AG09309 (cell line): Measurements from ENCODE around the gene NTRK3.

ENCODE experiments used
- DNase-seq: peaks from one replicate; pipeline ENCODE4 v3.0.0-alpha.2; 2010; ENCODE audit warnings: low read depth
- H3K4me3 ChIP-seq: 2 replicates; pipeline ENCODE4 v1.5.1; 2011; ENCODE audit warnings: mild to moderate bottlenecking, low read depth, low read length, moderate library complexity; ENCODE audit not compliant: control insufficient read depth
- CTCF ChIP-seq: IDR thresholded peaks from 2 replicates; pipeline ENCODE4 v1.5.1; 2011; ENCODE audit warnings: mild to moderate bottlenecking, low read depth, low read length, inconsistent platforms; ENCODE audit not compliant: insufficient read depth, control insufficient read depth; ENCODE audit errors: missing control alignments

NTRK3 gene

GRCh38 chr15:88139936-88140335 is 116.6 kb downstream of the NTRK3 start:
- DNase-seq = no peak
- no peak overlapping the region for H3K4me3 ChIP-seq
- no peak for TF ChIP-seq CTCF

DNA sequence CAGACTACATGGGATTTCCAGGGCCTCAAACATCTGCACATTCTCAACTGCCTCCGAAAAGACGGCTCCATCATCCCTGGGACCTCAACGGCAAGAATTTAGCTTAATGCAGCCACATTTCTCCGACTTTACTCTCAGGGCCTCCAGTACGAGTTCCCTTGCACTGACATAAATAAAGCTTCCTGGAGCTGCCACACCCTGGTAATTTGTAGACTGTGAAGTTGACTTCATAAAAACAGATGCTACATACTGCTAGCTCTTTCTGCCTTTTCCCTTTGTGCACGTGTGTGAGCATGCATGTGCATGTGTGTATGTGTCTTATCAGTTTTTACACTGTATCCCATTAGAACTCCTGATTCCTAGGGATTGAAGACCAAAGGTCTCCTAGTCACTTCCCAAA is 122.7 kb downstream of the NTRK3 start:
- no peak overlapping the region for H3K4me3 ChIP-seq
- DNase-seq = no peak
- no peak for TF ChIP-seq CTCF

DNA sequence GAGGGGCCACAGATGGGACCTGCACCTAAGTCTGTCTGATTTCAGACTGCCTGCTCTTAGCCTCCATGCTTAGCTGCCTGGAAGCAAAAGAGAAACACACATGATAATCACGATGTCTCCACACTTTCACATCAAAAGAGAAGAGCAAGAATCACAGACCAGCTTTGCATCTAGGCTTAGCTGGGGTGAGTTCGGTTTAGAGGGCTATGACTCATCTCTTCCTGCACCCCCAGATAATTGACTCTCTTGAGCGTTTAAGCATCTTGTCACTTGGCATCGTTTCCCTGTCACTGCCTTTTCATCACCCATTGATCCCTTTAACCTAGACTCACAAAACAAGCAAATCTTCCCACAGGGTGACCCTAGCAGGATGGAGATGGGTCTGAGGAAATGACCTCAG is 124.0 kb downstream of the NTRK3 start:
- DNase-seq = no peak
- no peak for TF ChIP-seq CTCF
- no peak overlapping the region for H3K4me3 ChIP-seq

DNA sequence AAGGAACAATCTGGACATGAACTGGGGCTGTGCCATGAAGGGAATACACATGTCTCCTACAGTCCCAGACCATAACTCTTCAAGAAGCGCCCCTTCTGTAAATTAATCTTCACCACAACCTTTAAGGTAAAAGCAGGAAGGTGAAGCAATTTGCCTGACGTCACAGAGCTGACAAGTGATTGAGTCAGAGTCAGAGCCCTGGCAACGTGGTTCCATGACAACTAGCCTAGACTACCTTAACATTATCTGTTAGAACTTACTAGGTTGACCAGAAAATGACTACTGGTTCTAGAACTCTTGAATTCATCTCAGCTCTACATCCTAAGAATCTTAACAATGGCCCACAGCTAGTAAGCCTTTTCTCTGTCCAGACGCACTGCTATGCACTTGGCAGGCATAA is 124.6 kb downstream of the NTRK3 start:
- no peak for DNase-seq
- TF ChIP-seq CTCF = no peak
- H3K4me3 ChIP-seq = no peak overlapping the region

DNA sequence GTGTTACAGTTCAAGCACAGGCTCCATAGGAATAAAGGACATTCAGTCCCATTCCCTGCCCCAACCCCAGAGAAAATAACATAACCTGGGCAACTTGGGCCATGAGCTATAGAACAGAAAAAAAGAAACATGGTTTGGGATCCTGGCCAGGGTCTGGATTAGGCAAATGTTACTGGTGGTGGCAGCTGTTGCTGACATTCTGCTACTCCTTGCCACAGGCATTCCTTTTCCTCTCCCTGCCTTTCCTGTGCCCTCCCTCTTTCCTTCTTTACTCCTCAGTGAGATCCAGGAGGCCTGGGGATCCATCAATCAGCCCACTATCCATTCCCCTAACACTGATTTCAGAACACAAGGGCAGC is 129.1 kb downstream of the NTRK3 start:
- no peak overlapping the region for H3K4me3 ChIP-seq
- TF ChIP-seq CTCF = no peak
- no peak for DNase-seq

GRCh38 chr15:88126695-88127431 is 129.7 kb downstream of the NTRK3 start:
- DNase-seq = no peak
- no peak for TF ChIP-seq CTCF
- no peak overlapping the region for H3K4me3 ChIP-seq
